B cell (primary cell): ENCODE measurements around the gene MSI1. TPM values are rescaled to one million over a fixed set of nuclear protein-coding genes. Genes with fewer than 3 reads are reported as not detected.

Experiments
- ATAC-seq: fragments of 200-7000 bp; cut with Tn5 transposase; one replicate; pipeline ENCODE4 v1.10.0; 2021; ENCODE audit warnings: low read depth, mild to moderate bottlenecking, moderate number of reproducible peaks, moderate library complexity
- CTCF ChIA-PET: fragments of 350-600 bp; sonication (Branson Sonifier 250); formaldehyde crosslinking; loops from one replicate; lab custom pipeline; 2021; ENCODE audit warnings: antibody characterized with exemption, inconsistent platforms; lab: Charles Lee
- POLR2A ChIA-PET: fragments of 350-600 bp; sonication (Branson Sonifier 250); formaldehyde crosslinking; loops from one replicate; lab custom pipeline; 2021; ENCODE audit warnings: antibody characterized with exemption; lab: Charles Lee
- DNase-seq: peaks from one replicate; pipeline ENCODE4 v3.0.0; 2013
- H2AFZ ChIP-seq: 2 replicates; pipeline ENCODE4 v1.6.1; 2012; ENCODE audit warnings: mild to moderate bottlenecking, low read depth, low read length; ENCODE audit not compliant: insufficient read depth, poor library complexity, severe bottlenecking
- H3K27ac ChIP-seq, 2 donors: 1 replicate in 1 of 2; 2 replicates in 1 of 2; pipeline ENCODE4 v1.5.1; 2012 to 2013; ENCODE audit warnings: low read length in 2 of 2, mild to moderate bottlenecking in 2 of 2, moderate library complexity in 1 of 2
- H3K27me3 ChIP-seq, 4 experiments: fragments of 200-600 bp in 1 of 4; sonication (generic) in 1 of 4; replicated peaks in 1 of 4; 1 replicate in 2 of 4; 2 replicates in 2 of 4; pipeline versions ENCODE4 v1.6.1 to v1.7.0; 2013 to 2016; ENCODE audit warnings: low read length in 3 of 4, mild to moderate bottlenecking in 2 of 4, mixed read lengths in 1 of 4, moderate library complexity in 1 of 4; ENCODE audit not compliant: insufficient read depth in 4 of 4, control insufficient read depth in 3 of 4; ENCODE audit errors: control extremely low read depth in 1 of 4
- H3K36me3 ChIP-seq, 2 experiments: replicated peaks in 1 of 2; 1 replicate in 1 of 2; 2 replicates in 1 of 2; pipeline versions ENCODE4 v1.6.1 to v1.7.1; 2013; ENCODE audit warnings: low read length in 1 of 2; ENCODE audit not compliant: insufficient read depth in 2 of 2, control insufficient read depth in 1 of 2; ENCODE audit errors: control extremely low read depth in 1 of 2, extremely low read depth in 1 of 2
- H3K4me1 ChIP-seq, 2 donors: fragments of 200-600 bp in 1 of 2; sonication (generic) in 1 of 2; 1 replicate in 1 of 2; 2 replicates in 1 of 2; pipeline versions ENCODE4 v1.5.1 to v1.6.1; 2013 to 2017; ENCODE audit warnings: low read length in 2 of 2; ENCODE audit not compliant: control insufficient read depth in 2 of 2, insufficient read depth in 2 of 2
- H3K4me2 ChIP-seq: replicated peaks from 2 replicates; pipeline ENCODE3; 2012; ENCODE audit warnings: mild to moderate bottlenecking, low read depth, low read length; ENCODE audit not compliant: poor library complexity, severe bottlenecking
- H3K4me3 ChIP-seq, 5 experiments: fragments of 200-600 bp in 1 of 5; sonication (generic) in 1 of 5; 1 replicate in 3 of 5; 2 replicates in 2 of 5; pipeline versions ENCODE4 v1.5.1 to v1.7.0; 2011 to 2016; ENCODE audit warnings: low read length in 4 of 5, mild to moderate bottlenecking in 4 of 5, low read depth in 2 of 5, control low read depth in 1 of 5, moderate library complexity in 1 of 5; ENCODE audit not compliant: insufficient read depth in 1 of 5; ENCODE audit errors: control extremely low read depth in 1 of 5, extremely low read depth in 1 of 5
- H3K79me2 ChIP-seq: fragments of 200-600 bp; sonication (generic); one replicate; pipeline ENCODE4 v1.6.0; 2016; ENCODE audit warnings: low read length; ENCODE audit not compliant: control insufficient read depth, insufficient read depth
- H3K9ac ChIP-seq: fragments of 200-600 bp; sonication (generic); 2 replicates; pipeline ENCODE4 v1.6.1; 2017; ENCODE audit warnings: mild to moderate bottlenecking, low read length, moderate library complexity
- H3K9me3 ChIP-seq, 3 donors: one replicate each; pipeline versions ENCODE4 v1.6.1 to v1.7.1; 2013; ENCODE audit warnings: low read length in 2 of 3; ENCODE audit not compliant: control insufficient read depth in 2 of 3, insufficient read depth in 1 of 3; ENCODE audit errors: control extremely low read depth in 1 of 3
- H4K20me1 ChIP-seq: 2 replicates; pipeline ENCODE4 v1.6.0; 2012; ENCODE audit warnings: mild to moderate bottlenecking, low read length; ENCODE audit not compliant: insufficient read depth, control insufficient read depth, poor library complexity, severe bottlenecking
- H3K27ac Mint-ChIP-seq: one replicate; pipeline ENCODE4 v1.8.0; 2021; ENCODE audit warnings: mixed read lengths
- H3K27me3 Mint-ChIP-seq: one replicate; pipeline ENCODE4 v1.8.0; 2021; ENCODE audit warnings: mixed read lengths
- H3K4me1 Mint-ChIP-seq: one replicate; pipeline ENCODE4 v1.8.0; 2021; ENCODE audit warnings: mixed read lengths
- H3K4me3 Mint-ChIP-seq: one replicate; pipeline ENCODE4 v1.8.0; 2021; ENCODE audit warnings: mixed read lengths
- H3K9me3 Mint-ChIP-seq: one replicate; pipeline ENCODE4 v1.8.0; 2022; ENCODE audit warnings: mixed read lengths; ENCODE audit not compliant: insufficient read depth
- EZH2 ChIP-seq: IDR thresholded peaks from 2 replicates; pipeline ENCODE4 v1.6.1; 2012; ENCODE audit warnings: borderline replicate concordance, low read depth, mild to moderate bottlenecking, moderate library complexity, low read length; ENCODE audit not compliant: insufficient read depth, poor library complexity, severe bottlenecking
- WGBS: methylation state at CpG from one replicate; pipeline ENCODE4 v1.1.5; 2013; ENCODE audit warnings: missing lambda C conversion rate; ENCODE audit not compliant: insufficient coverage; 5-methylcytosine and 5-hydroxymethylcytosine counted together
- intact Hi-C: fragments of 100-400 bp; cut with micrococcal nuclease; formaldehyde crosslinking; loops from one replicate; pipeline ENCODE4 v1.10.0; 2022
- polyA plus RNA-seq: library from polyadenylated mRNA; depleted of rRNA; stranded (reverse); fragments of >200 nt; gene quantifications from 2 replicates; pipeline ENCODE4 v1.2.3, GENCODE V29; 2012
- total RNA-seq, 2 donors: library from RNA; stranded (reverse); fragments of 120-200 nt in 1 of 2; gene quantifications; 1 replicate in 1 of 2; 2 replicates in 1 of 2; pipeline versions ENCODE4 v1.2.3 to v1.2.4, GENCODE V29; 2013 to 2022
- TF ChIP-seq, protein P1 (sequence below): fragments of 200-600 bp; IDR thresholded peaks from one replicate; pipeline ENCODE4 v1.8.0; 2022; ENCODE audit warnings: antibody characterized with exemption, mild to moderate bottlenecking

The MSI1 gene
- total and polyA plus RNA-seq, 2 donors (not counting 1 experiment from before 2014, with no cell fraction given) = not detected

DNA sequence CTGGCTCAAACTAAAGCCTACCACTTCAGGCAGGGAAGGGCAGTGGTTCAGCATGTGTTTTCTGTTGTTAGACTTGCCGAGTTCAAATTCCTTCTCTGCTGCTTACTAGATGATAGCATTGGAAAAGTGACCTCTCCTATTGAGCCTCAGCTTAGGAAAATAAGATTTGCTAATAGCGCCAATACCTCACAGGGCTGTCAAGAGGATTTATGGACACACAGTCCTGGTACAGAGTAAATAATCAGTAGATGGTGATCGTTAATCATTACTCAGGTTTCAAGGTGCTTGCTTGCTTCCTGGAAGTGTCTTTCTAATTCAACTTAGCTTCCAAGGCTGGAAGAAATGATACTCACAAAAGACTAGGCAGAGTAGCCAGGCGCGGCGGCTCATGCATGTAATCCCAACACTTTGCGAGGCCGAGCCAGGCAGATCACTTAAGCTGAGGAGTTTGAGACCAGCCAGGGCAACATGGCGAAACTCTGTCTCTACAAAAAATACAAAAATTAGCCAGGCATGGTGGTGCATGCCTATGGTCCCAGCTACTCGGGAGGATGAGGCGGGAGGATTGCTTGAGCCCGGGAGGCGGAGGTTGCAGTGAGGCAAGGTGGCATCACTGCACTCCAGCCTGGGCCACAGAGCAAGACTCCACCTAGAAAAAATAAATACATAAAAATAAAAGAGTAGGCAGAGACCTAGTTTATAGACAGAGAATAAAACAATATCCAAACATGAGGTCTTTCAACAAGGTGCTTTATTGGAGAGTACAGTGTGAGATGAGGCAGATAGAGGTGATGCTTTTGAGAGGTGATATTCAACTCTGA, 47.4 kb downstream of the MSI1 start:
- H3K9ac ChIP-seq = no peak overlapping the region
- peaks cover 0 to 6% (median 0%) of the 10 kb centered on the region in 4 experiments for H3K27me3 ChIP-seq
- H3K4me1 ChIP-seq = peaks cover 10 to 22% of the 10 kb centered on the region in 2 donors
- H2AFZ ChIP-seq = no peak overlapping the region
- WGBS = 94% methylated on average over 8 of the region's 13 CpGs
- Mint-ChIP-seq H3K27ac (no peak overlapping the region), H3K4me1 (peaks cover 20% of the 10 kb centered on the region), H3K27me3 (peaks cover 13% of the 10 kb centered on the region), H3K9me3 (peaks cover 2% of the 10 kb centered on the region), H3K4me3 (no peak overlapping the region)
- no peak overlapping the region for H3K4me3 ChIP-seq
- H3K4me2 ChIP-seq = no peak overlapping the region
- ATAC-seq = no peak
- H3K27ac ChIP-seq = no peak overlapping the region
- TF ChIP-seq, protein P1, sequence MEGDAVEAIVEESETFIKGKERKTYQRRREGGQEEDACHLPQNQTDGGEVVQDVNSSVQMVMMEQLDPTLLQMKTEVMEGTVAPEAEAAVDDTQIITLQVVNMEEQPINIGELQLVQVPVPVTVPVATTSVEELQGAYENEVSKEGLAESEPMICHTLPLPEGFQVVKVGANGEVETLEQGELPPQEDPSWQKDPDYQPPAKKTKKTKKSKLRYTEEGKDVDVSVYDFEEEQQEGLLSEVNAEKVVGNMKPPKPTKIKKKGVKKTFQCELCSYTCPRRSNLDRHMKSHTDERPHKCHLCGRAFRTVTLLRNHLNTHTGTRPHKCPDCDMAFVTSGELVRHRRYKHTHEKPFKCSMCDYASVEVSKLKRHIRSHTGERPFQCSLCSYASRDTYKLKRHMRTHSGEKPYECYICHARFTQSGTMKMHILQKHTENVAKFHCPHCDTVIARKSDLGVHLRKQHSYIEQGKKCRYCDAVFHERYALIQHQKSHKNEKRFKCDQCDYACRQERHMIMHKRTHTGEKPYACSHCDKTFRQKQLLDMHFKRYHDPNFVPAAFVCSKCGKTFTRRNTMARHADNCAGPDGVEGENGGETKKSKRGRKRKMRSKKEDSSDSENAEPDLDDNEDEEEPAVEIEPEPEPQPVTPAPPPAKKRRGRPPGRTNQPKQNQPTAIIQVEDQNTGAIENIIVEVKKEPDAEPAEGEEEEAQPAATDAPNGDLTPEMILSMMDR = no peak
- no peak for TF ChIP-seq EZH2
- ChIA-PET CTCF (interaction anchor here (1.3 kb wide), 1 partner anchor 20 kb away, joined by 4 read pairs; the partner anchor contains the start of gene SIRT4), POLR2A (interaction anchor here (0.6 kb wide), 1 partner anchor 31 kb away, joined by 3 read pairs; no protein-coding TSS in a partner anchor)
- no peaks in the 10 kb centered on the region for H3K36me3 ChIP-seq
- no peak for DNase-seq
- intact Hi-C loops = no loop called here
- no peaks in the 10 kb centered on the region for H3K79me2 ChIP-seq
- peaks cover 0 to 5% (median 0%) of the 10 kb centered on the region in 3 donors for H3K9me3 ChIP-seq
- H4K20me1 ChIP-seq = no peaks in the 10 kb centered on the region
